H7 (cell line): ENCODE data around the gene ELOA. TPM values are rescaled to one million over a fixed set of nuclear protein-coding genes. Genes with fewer than 3 reads are reported as not detected.

ENCODE experiments used
- DNase-seq: peaks from one replicate; pipeline ENCODE4 v3.0.0; 2012
- H3K27me3 ChIP-seq: 2 replicates; pipeline ENCODE4 v1.6.0; 2011; ENCODE audit warnings: mild to moderate bottlenecking, low read length; ENCODE audit not compliant: control insufficient read depth, insufficient read depth
- H3K36me3 ChIP-seq: replicated peaks from 2 replicates; pipeline ENCODE4 v1.5.1; 2011; ENCODE audit warnings: low read length; ENCODE audit not compliant: control insufficient read depth, insufficient read depth
- H3K4me3 ChIP-seq: 2 replicates; pipeline ENCODE4 v1.5.1; 2011; ENCODE audit warnings: low read depth, mild to moderate bottlenecking, control low read depth, low read length, moderate library complexity; ENCODE audit not compliant: insufficient read depth
- total RNA-seq: library from RNA; depleted of rRNA; stranded (reverse); fragments of >200 nt; shearing (Covaris generic); gene quantifications from 2 replicates; pipeline ENCODE4 v1.2.3, GENCODE V29; 2014; rRNA removed

The ELOA gene
- 54.0 and 55.4 TPM in 2 replicates for total RNA-seq

GRCh38 chr1:23743287-23744152 lies at the start of gene ELOA:
ELOA (plus strand) TSS chr1:23743471; CDS start chr1:23743504, 33 bp downstream.
- H3K27me3 ChIP-seq: no peaks in the 10 kb centered on the region
- DNase-seq: peak; percentile 99
- no peaks in the 10 kb centered on the region for H3K36me3 ChIP-seq
- H3K4me3 ChIP-seq: peak within 1 kb of the TSS; percentile 91

GRCh38 chr1:23693599-23693998 lies 49.7 kb upstream of the ELOA start:
- Histone ChIP-seq H3K27me3 (no peaks in the 10 kb centered on the region), H3K36me3 (peaks cover 54% of the 10 kb centered on the region), H3K4me3 (no peak overlapping the region; the same call in 1 of the 2 replicates)
- no peak for DNase-seq

GRCh38 chr1:23694371-23694770 lies 48.9 kb upstream of the ELOA start:
- no peak for DNase-seq
- H3K27me3 ChIP-seq: no peaks in the 10 kb centered on the region
- H3K4me3 ChIP-seq: no peak overlapping the region
- H3K36me3 ChIP-seq: peaks cover 59% of the 10 kb centered on the region

GRCh38 chr1:23695667-23696066 lies 47.6 kb upstream of the ELOA start:
- Histone ChIP-seq H3K36me3 (peaks cover 67% of the 10 kb centered on the region), H3K4me3 (no peak overlapping the region), H3K27me3 (no peaks in the 10 kb centered on the region)
- no peak for DNase-seq

GRCh38 chr1:23696335-23696989 lies 46.8 kb upstream of the ELOA start:
- peaks cover 72% of the 10 kb centered on the region for H3K36me3 ChIP-seq
- H3K4me3 ChIP-seq: no peak overlapping the region
- no peak for DNase-seq
- no peaks in the 10 kb centered on the region for H3K27me3 ChIP-seq

GRCh38 chr1:23698466-23698865 lies 44.8 kb upstream of the ELOA start:
- peaks cover 62% of the 10 kb centered on the region for H3K36me3 ChIP-seq
- DNase-seq: no peak
- H3K4me3 ChIP-seq: no peak overlapping the region
- H3K27me3 ChIP-seq: no peaks in the 10 kb centered on the region

GRCh38 chr1:23699280-23700179 lies 43.7 kb upstream of the ELOA start:
- Histone ChIP-seq H3K36me3 (peaks cover 52% of the 10 kb centered on the region), H3K27me3 (no peaks in the 10 kb centered on the region), H3K4me3 (no peak overlapping the region)
- no peak for DNase-seq

GRCh38 chr1:23701310-23701709 lies 42.0 kb upstream of the ELOA start:
- DNase-seq: no peak
- Histone ChIP-seq H3K36me3 (peaks cover 38% of the 10 kb centered on the region), H3K27me3 (no peaks in the 10 kb centered on the region), H3K4me3 (no peak overlapping the region)

- peaks cover 32% of the 10 kb centered on the region for H3K36me3 ChIP-seq
- DNase-seq: no peak
- H3K27me3 ChIP-seq: no peaks in the 10 kb centered on the region
Observed at GRCh38 chr1:23701996-23702395, 41.3 kb upstream of the ELOA start.

GRCh38 chr1:23704834-23705495 lies 38.3 kb upstream of the ELOA start:
- Histone ChIP-seq H3K27me3 (no peaks in the 10 kb centered on the region), H3K36me3 (peaks cover 13% of the 10 kb centered on the region)
- no peak for DNase-seq

More at GRCh38 chr1:23701996-23702395, 41.3 kb upstream of the ELOA start:
- H3K4me3 ChIP-seq: no peak overlapping the region

GRCh38 chr1:23709229-23709628 lies 34.0 kb upstream of the ELOA start:
- no peak for DNase-seq
- H3K4me3 ChIP-seq: no peak overlapping the region
- no peaks in the 10 kb centered on the region for H3K27me3 ChIP-seq
- peaks cover 4% of the 10 kb centered on the region for H3K36me3 ChIP-seq

More at GRCh38 chr1:23704834-23705495, 38.3 kb upstream of the ELOA start:
- H3K4me3 ChIP-seq: no peak overlapping the region

GRCh38 chr1:23718482-23718881 lies 24.8 kb upstream of the ELOA start:
- Histone ChIP-seq H3K27me3 (no peaks in the 10 kb centered on the region), H3K4me3 (no peak overlapping the region), H3K36me3 (no peaks in the 10 kb centered on the region)
- peak; percentile 82 for DNase-seq

- Histone ChIP-seq H3K4me3 (no peak overlapping the region), H3K36me3 (no peaks in the 10 kb centered on the region), H3K27me3 (no peaks in the 10 kb centered on the region)
- no peak for DNase-seq
Observed at GRCh38 chr1:23719162-23719820, 24.0 kb upstream of the ELOA start.
